ENCODE measurements around the gene ARPC4.

GRCh38 chr3:9803494-9803893, 10.6 kb downstream of the ARPC4 start:
- TF ChIP-seq POLR2A (IDR thresholded peaks at IDR 0.05) (no peak), POLR2AphosphoS5 (IDR thresholded peaks at IDR 0.05) (no peak)

Data from transverse colon (tissue), 3 donors.